HG03460 (cell line): ENCODE results near the gene ERFL.

Experiments
- ATAC-seq: cut with Tn5 transposase; IDR thresholded peaks from one replicate; pipeline ENCODE4 v1.9.1; 2021; ENCODE audit not compliant: unreplicated experiment

The ERFL gene

DNA sequence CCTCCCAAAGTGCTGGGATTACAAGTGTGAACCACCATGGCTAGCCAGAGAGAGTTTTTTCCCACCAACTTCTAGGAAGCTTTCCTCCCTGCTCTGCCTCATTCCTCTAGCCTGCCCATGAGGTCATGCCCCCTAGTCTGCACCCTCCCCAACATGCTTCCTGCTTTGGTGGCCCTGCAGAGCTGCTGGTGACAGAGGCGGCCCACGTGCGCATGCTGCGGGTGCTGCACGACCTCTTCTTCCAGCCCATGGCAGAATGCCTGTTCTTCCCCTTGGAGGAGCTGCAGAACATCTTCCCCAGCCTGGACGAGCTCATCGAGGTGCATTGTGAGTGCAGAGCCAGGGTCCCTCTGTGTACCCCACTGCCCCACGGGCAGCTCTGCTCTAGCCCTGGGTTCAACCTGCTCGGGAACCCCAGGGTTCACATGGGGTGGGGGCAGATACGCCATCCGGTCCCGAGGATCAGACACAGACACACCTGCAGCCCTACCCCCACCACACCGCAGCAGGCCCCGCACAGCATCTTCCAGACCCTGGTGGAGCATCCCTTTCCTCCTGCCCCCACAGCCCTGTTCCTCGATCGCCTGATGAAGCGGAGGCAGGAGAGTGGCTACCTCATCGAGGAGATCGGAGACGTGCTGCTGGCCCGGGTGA lies 26.4 kb downstream of the ERFL start:
- ATAC-seq, result no peak

DNA sequence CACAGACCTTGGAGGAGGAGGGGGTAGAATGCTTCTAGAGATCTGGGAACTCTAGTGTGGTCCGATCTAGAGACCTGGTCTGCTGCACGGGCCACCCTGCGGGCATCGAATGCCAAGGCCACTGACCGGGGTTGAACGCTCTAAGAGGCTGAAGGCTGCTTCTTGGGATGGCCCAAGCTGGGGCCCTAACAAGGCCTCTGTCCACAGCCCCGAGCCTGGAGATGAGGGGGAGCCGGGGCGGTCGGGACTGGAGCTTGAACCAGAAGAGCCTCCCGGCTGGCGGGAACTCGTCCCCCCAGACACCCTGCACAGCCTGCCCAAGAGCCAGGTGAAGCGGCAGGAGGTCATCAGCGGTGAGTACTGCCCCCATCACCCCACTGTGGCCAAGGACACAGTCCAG lies 30.0 kb downstream of the ERFL start:
- ATAC-seq, result no peak

DNA sequence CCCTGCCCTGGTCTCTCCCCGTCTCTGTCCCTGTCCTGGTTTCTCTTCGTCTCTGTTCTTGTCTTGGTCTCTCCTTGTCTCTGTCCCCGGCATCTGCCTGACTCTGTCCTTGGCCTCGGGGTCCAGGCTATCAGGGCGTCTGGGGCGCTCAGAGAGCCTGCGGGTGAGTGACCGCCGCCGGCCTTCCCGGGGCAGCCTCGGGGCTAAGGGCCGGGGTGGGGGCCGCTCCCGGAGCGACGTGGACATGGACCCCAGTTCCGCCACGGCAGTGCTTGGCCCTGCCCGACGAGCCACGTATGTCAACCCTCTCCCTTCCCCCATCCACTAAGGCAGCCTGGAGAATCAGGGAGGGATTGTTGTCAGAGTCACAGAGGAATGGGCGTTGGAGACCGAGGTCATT lies 30.4 kb downstream of the ERFL start:
- no peak for ATAC-seq

DNA sequence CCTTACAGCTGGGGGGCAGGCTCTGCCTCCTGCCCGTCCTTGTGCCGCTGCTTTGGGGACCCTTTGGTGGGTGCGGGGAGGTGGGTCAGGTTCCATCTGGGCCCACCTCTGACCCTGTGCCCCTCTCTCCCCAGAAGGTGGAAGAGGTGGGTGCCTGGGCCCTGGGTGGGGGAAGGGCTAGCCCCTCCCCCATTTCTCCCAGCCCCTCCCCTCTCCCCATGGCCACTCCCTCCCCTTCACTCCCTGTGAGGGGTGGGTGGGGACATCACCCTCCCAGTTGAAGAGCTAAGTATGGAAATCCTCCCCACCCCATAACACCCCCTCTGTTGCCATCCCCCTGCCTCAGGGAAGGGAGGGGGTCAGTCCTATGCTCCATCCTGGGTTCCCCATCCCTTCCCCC lies 31.1 kb downstream of the ERFL start:
- ATAC-seq, result no peak

DNA sequence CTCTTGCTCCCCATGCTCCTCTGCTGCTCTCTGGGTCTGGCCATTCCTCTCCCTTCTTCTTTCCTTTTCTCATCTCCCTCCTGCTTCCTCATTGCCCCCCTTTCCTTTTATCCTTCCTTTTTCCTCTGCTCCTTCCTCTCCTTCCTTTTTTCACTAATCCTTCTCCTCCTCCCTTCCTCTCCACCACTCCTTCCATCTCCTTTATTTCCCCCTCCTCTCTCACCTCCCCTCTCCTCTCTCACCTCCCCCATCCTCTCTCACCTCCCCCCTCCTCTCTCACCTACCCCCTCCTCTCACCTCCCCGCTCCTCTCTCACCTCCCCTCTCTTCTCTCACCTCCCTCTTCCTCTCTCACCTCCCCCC lies 31.7 kb downstream of the ERFL start:
- ATAC-seq, result no peak

DNA sequence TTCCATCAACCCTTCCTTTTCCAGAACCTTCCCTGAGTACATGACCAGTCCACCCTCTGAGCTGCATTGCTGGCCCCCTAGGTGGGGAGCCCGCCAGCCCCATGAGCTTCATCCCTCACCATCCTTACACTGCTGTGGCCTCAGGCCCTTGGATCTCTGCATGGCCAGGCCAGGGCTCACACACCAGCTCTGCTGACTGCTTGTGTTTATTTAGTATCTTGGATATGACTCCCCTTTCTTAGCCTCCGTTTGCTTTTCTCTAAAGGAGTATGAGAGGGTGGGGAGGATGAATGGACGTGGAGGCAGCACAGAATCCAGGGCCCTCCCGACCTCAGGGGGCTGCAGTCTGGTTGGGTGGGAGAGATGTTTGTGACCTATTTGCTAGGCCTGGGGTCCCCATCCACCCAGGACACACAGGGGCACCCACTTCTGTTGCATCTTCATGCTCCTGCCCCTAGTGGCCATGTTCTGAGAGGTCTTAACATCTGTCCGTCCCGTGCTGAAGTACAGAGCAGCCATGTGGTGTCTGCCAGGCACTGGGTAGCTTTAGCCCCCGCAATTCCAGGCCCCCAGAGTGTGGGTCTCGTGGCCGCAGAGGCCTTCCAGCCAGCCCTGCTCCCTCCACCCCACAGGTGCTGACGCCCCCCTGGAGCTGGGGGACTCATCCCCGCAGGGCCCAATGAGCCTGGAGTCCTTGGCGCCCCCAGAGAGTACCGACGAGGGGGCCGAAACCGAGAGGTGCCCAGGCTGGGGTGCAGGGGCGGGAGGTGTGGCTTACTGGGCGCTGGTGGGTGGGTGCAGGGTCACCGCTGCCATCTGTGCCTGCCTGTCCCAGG lies 32.3 kb downstream of the ERFL start:
- ATAC-seq, result no peak

DNA sequence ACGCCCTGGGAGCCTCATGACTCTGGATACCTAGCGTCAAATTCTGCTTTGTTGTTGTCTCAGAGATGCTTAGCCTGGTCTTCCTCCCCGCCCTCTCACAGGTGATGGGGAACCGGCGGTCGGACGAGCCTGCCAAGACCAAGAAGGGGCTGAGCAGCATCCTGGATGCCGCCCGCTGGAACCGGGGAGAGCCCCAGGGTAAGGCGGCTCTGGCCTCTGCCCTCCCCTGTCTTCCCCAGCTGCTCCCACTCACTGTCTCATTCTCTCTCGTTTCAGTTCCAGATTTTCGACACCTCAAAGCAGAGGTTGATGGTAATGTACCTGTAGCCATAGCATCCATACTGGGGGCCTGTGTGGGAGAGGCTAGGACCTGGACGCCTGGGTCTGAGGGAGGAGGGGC lies 33.9 kb downstream of the ERFL start:
- no peak for ATAC-seq

DNA sequence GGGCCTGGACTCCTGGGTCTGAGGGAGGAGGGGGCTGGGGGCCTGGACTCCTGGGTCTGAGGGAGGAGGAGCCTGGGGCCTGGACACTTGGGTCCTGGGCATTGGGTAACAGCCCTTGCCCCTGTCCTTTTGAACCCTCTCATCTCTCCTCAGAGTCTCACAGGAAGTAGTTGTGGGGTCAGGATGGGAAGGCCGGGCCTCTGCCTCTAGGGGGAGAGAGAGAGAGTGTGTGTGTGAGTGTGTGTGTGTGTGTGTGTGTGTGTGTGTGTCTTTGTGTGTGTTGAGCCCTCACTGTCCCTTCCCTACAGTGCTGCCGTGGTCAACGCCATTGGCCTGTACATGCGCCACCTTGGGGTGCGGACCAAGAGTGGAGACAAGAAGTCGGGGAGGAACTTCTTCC lies 34.4 kb downstream of the ERFL start:
- no peak for ATAC-seq

DNA sequence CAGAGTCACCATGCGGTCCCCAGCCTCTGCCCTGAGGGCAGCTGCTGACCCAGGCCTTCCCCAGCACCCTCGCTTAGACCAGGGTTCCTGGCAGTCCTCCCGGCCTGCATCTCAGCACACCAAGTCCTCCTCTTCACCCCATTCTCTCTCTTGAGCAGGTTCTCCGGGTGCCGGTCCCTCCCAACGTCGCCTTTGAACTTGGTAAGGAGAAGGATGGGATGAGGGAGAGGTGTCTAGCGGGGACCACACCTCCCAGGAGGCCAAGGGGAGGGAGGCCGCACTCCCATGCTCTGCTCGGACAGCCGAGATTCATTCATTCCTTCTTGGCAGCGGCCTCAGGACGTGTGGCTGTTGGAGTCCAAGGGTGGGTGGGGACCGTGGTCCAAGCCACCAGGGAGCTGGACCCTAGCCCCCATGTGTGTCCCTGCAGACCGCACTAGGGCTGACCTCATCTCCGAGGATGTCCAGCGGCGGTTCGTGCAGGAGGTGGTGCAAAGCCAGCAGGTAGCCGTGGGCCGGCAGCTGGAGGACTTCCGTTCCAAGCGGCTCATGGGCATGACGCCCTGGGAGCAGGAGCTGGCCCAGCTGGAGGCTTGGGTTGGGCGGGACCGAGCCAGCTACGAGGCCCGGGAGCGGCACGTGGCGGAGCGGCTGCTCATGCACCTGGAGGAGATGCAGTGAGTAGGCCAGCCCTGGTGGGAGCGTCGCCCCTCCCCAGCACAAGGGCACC lies 35.9 kb downstream of the ERFL start:
- ATAC-seq, result no peak

DNA sequence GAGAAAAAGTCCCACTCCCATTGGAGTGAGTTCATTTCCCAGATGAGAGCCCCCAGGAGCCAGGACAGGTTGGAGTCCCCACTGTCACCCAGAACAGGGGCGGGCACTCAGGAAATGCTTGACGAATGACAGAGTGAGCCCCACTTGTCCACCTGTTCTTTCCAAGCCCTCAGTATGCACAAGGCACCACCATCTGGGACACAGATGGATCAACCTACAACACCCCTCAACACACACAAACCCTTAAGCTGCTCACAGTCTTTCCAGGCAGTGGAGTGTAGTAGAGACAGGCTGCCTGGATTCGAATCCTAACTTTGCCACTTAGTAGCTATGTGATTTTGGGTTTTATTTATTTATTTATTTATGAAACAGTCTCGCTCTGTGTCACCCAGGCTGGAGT lies 37.3 kb downstream of the ERFL start:
- no peak for ATAC-seq

DNA sequence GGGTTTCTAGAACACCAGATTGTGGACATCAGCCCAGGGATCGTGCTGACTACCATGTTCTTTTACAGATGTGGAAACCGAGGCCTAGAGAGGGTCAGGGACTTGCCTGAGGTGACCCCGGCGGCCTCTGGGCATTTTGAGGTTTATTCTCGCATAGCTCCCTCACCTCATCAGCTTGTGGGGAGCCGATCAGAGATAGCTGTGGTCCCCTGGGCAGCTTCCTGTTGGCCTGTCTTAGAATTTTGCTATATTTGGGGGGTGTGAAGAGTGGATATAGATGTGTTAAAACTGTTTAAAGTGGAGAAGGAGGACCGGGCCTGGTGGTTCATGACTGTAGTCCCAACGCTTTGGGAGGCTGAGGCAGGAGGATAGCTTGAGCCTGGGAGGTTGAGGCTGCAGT lies 38.4 kb downstream of the ERFL start:
- no peak for ATAC-seq

DNA sequence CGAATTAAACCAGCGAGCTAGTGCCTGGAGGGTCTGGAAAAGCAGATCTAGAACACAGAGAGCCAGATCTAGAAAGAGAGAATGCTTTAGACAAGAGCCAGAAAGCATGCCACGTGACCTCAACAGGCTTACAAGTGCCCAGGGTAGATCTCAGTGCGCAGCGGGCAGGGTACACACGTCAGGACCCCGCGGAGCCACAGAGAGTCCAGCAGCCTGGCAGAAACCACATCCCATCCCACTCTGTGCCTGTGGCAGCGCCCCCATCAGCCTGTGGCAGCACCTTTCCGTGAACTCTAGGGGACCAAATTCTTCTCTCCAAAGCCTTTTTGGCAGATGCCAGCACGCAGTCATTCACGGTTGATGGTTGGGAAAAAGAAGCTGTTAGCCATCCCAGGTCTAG lies 39.3 kb downstream of the ERFL start:
- no peak for ATAC-seq

DNA sequence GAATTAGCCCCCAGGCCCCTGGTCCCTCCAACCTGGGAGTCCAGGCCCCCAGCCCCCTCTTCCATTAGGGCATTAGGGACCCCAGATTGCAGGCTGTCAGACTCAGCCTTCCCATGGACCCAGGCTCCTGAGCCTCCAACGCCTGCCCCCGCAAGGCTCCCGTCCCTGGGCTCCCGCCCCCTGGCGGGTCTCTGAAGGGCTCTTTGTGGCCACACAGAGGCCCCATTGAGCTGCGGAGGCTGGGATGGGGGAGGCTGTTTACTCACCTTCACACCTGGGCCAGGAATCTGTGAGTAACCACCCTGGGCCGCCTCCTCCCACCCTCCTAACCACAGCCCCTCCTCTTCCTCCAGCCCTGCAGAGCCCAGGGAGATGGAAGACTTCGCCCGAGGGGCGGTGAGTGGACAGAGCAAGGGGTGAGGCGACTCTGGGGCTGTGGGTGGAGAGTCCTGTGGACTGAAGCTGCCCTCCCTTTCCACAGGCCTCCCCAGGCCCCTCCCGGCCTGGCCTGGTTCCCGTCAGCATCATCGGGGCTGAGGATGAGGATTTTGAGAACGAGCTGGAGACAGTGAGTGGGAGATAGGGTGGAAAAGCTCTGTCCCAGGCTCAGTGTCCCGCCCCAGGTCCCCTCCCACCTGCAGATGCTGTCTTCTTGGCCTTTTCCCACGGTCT lies 40.4 kb downstream of the ERFL start:
- ATAC-seq, result no peak

DNA sequence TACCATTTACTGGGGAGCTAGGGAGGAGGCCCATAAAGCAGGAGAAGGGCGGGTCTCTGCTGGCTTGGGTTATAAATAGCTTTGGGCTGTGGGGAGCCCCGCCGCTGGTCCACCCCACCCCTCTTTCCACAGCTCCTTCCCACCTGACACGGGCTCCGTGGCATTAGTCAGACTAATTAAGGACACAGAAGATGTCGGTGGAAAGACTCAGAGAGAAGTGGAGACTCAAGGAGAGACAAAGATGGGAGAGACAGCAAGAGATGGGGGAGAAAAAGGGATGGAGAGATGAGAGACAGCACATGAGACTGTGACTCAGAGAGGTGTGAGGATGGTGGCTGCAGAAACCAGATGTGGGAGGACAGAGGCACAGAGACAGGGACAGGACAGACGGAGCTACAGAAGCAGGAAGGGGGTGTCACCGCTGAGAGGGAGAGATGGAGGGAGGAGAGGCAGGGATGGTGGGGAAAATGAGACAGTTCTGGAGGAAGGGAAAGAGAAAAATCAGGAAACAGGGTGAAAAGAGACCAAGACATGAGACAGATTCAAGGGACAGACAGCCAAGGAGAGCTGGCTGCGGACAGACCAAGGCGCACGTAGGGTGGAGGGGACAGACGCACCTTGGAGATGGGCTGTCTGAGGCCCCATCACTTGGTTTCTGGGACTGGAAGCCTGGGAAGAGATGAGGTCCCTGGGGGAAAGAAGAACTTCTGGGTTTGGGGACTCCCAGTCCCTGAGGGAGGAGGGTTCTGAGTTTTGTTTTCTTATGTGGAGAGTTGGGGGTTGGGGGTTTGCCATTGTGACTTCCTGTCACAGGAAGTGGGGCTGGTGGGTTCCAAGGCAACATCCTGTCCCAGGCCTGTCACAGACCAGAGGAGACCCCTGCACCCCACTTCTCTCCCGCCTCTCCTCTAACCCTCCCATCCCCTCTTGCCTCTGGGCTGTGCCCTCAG lies 41.2 kb downstream of the ERFL start:
- no peak for ATAC-seq

DNA sequence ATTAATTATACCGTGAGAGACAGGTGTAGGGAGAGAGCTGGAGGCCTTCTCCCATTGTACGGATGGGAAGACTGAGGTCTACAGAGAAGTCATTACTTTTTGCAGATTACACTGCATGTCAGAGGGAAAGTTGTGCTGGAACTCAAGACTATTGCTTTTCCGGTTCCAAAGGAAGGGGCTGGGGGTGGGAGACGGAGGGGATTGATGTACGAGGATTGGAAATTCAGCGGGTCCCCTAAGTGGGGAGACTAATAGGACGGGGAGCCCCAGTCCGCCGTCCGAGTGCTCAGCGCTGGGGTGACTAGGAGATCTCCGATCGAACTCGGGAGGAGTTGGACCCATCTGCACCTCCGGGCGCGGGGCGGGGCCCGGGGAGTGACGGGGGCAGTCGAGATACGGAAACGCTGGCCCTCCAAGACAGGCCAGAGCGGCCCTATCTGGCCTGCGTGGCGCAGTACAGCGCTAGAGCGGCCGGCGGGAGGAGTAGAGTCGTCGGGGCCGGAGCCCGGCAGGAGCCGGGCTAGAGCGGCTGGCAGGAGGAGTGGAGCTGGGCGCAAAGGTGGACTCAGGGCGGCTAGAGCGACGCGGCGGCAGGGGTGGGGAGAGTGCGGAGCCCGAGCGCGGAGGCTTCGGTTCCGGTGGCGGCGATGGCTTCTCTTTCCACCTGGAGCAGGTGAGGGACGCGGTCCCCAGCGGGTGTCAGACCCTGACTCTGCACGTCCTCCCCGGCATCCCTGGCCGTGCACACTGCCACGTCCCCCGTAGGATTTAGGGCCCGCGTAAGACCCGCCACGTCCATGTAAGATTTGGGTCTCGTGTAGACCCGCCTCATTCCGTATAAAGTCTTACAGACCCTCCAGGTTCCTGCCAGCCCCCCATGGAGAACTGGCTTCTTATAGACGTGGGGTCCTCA lies 44.2 kb downstream of the ERFL start:
- peak; percentile 68 for ATAC-seq

DNA sequence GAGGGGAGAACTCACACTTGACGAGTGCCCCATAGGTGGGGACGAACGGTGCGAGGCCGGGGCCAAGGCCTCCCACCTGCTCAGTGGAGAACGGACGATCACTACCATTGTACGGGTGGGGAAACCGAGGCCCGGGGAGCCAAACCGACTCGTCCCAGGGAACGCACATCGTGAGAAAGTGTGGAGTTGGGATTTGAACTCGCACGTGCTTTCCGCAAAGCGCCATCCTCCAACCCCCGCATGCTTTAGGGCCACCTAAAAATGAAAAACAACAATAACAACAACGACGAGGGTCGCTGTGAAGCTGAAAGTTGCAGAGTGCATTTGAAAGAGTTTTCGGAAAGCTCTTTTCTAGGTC lies 44.8 kb downstream of the ERFL start:
- no peak for ATAC-seq

DNA sequence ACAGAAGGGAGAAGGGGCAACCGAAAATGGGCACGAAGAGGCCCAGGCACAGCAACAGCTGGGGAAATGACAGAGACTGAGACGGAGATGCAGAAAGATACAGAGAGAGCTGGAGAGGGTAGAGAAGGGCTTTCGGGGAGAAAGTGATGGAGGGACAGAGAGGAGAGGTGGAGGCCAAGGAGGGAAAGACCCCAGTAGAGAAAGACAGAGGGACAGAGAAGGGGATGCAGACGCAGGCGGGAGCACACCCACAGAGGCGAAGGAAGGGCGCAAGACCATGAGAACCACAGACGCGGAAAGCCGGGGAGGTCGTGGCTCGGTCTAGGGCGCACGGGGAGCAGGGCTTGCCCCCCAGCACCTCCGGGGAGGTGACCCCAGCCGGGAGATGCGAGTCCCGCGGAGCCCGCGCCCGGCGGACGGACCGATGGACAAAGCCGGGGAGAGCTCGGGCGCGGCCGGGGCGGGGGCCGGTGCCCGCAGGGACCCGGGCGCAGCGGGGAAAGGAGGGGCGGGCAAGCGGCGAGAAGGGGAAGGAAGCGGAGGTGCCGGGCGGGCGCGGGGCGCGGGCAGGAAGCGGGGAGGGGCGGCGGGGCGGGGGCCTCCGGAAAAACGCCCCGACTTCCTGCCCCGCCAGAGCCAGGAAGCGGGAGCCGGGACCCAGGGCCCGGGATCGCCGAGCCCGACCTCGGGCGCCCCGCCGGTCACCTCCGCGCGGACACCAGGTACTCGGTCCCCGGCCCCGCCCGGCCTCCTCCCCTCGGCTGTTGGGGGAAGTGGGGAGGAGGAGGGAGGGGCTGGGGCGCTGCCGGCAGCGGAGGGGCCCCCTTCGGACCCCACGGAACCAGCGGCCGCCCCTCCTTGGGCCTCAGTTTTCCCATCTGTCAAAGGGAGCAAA lies 45.4 kb downstream of the ERFL start, which contains the start of gene ARHGEF1:
Gene ARHGEF1, plus strand, starts transcription at position 617 of the 895 bp plus-strand sequence. CDS start 4,899 bp downstream, outside the sequence.
- ATAC-seq, result no peak

DNA sequence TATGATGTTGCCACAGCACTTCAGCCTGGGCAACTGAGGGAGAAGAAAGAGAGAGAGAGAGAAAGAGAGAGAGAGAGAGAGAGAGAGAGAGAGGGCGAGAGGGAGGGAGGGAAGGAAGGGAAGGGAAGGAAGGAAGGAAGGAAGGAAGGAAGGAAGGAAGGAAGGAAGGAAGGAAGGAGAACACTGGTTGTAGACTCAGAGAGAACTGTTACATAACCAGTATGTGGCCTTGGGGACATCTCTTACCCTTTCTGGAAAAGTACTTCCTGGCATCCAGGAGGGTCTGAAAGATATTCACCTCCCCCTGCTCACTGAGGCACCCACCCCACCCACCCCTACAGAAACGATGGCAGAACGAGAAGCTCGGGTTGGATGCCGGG lies 47.9 kb downstream of the ERFL start:
- no peak for ATAC-seq
